ENCODE measurements around the gene HRH3. TPM values are rescaled to one million over a fixed set of nuclear protein-coding genes. Genes with fewer than 3 reads are reported as not detected.

Gene HRH3
- polyA plus RNA-seq, 1 donor from 2014 or later, result 2.8 TPM

DNA sequence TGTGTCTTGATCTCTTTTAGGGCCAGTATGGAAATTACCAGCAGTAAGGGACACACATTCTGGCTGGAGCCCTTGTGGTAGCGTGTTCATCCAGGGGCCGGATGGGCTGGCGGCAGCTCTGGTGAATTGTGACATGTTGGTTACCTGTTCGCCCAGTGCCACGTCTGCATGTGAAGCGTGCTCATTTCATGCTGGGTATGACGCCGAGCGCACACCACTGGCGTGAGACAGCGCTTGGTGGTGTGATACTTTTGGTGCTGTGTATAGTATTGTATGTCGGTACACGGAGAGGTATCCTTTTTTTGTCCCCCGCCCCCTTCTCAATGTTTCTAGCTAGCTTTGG is 40.9 kb downstream of the HRH3 start:
- Histone ChIP-seq H3K27ac (ENCODE audit: low read length) (no peak overlapping the region), H3K27me3 (ENCODE audit: insufficient read depth, low read depth, low read length) (no peaks in the 10 kb centered on the region), H2AFZ (ENCODE audit: low read depth, low read length) (no peak overlapping the region), H3K79me2 (replicated peaks; ENCODE audit: insufficient read depth, low read length) (peaks cover 9% of the 10 kb centered on the region), H3K36me3 (ENCODE audit: insufficient read depth, low read length) (no peaks in the 10 kb centered on the region), H3K4me2 (ENCODE audit: low read length) (no peak overlapping the region), H3K9me3 (ENCODE audit: low read length) (no peaks in the 10 kb centered on the region), H3K4me3 (ENCODE audit: low read length) (no peak overlapping the region), H4K20me1 (ENCODE audit: insufficient read depth) (no peaks in the 10 kb centered on the region), H3K9ac (ENCODE audit: low read length) (no peak overlapping the region), H3F3A (ENCODE audit: insufficient read depth, low read length, poor library complexity, severe bottlenecking) (peaks cover 5% of the 10 kb centered on the region), H3K9me2 (ENCODE audit: insufficient read depth, low read length) (no peaks in the 10 kb centered on the region)
- TF ChIP-seq, protein P1, sequence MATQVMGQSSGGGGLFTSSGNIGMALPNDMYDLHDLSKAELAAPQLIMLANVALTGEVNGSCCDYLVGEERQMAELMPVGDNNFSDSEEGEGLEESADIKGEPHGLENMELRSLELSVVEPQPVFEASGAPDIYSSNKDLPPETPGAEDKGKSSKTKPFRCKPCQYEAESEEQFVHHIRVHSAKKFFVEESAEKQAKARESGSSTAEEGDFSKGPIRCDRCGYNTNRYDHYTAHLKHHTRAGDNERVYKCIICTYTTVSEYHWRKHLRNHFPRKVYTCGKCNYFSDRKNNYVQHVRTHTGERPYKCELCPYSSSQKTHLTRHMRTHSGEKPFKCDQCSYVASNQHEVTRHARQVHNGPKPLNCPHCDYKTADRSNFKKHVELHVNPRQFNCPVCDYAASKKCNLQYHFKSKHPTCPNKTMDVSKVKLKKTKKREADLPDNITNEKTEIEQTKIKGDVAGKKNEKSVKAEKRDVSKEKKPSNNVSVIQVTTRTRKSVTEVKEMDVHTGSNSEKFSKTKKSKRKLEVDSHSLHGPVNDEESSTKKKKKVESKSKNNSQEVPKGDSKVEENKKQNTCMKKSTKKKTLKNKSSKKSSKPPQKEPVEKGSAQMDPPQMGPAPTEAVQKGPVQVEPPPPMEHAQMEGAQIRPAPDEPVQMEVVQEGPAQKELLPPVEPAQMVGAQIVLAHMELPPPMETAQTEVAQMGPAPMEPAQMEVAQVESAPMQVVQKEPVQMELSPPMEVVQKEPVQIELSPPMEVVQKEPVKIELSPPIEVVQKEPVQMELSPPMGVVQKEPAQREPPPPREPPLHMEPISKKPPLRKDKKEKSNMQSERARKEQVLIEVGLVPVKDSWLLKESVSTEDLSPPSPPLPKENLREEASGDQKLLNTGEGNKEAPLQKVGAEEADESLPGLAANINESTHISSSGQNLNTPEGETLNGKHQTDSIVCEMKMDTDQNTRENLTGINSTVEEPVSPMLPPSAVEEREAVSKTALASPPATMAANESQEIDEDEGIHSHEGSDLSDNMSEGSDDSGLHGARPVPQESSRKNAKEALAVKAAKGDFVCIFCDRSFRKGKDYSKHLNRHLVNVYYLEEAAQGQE (IDR thresholded peaks at IDR 0.05; ENCODE audit: borderline replicate concordance), result no peak
- TF ChIP-seq MXI1 (conservative IDR thresholded peaks at IDR 0.05; ENCODE audit: poor library complexity, severe bottlenecking), result no peak
- TF ChIP-seq POLR2AphosphoS5 (IDR thresholded peaks at IDR 0.05), result no peak
- no peak for TF ChIP-seq EP300 (conservative IDR thresholded peaks at IDR 0.05; ENCODE audit: poor library complexity, severe bottlenecking)
- TF ChIP-seq EZH2 (IDR thresholded peaks at IDR 0.05; ENCODE audit: borderline replicate concordance, insufficient read depth, low read length, poor library complexity, severe bottlenecking), result no peak
- no peak for TF ChIP-seq TAF1 (IDR thresholded peaks at IDR 0.05; ENCODE audit: low read depth)
- TF ChIP-seq SMC3 (conservative IDR thresholded peaks at IDR 0.05; ENCODE audit: poor library complexity), result no peak
- no peak for TF ChIP-seq RAD21 (conservative IDR thresholded peaks at IDR 0.05)
- TF ChIP-seq, protein P2, sequence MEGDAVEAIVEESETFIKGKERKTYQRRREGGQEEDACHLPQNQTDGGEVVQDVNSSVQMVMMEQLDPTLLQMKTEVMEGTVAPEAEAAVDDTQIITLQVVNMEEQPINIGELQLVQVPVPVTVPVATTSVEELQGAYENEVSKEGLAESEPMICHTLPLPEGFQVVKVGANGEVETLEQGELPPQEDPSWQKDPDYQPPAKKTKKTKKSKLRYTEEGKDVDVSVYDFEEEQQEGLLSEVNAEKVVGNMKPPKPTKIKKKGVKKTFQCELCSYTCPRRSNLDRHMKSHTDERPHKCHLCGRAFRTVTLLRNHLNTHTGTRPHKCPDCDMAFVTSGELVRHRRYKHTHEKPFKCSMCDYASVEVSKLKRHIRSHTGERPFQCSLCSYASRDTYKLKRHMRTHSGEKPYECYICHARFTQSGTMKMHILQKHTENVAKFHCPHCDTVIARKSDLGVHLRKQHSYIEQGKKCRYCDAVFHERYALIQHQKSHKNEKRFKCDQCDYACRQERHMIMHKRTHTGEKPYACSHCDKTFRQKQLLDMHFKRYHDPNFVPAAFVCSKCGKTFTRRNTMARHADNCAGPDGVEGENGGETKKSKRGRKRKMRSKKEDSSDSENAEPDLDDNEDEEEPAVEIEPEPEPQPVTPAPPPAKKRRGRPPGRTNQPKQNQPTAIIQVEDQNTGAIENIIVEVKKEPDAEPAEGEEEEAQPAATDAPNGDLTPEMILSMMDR (IDR thresholded peaks at IDR 0.05; ENCODE audit: poor library complexity, severe bottlenecking), result no peak

DNA sequence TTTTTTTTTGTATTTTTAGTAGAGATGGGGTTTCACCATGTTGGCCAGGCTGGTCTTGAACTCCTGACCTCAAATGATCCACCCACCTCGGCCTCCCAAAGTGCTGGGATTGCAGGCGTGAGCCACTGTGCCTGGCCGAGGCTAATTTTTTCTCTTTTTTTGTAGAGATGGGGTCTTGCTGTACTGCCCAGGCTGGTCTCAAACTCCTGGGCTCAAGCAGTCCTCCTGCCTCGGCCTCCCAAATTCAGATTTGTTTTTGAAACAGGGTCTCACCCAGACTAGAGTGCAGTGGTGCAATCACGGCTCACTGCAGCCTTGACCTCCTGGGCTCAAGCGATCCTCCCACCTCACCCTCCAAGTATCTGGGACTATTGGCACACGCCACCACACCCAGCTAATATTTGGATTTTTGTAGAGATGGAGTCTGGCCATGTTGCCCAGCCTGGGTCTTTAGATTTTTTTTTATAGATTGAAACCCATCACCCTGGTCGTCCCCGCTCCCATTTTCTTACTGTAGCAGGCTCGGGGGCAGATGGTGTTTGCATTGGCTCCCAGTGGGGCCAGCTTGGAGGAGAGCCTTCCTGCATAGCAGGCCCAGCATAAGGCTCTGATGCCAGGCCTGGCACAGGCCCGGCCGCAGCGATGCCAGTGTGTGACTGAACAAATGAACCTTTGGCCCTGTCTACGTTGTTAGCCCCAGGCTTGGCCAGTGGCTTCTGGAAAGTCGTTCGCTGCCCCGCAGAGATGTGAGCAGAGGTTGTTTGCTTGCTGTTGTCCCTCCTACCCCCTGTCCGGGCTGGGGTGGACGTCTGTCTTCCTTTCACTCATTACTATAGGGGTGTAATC is 41.5 kb downstream of the HRH3 start:
- H3K4me3 ChIP-seq (ENCODE audit: low read length), result no peak overlapping the region
- no peaks in the 10 kb centered on the region for H3K9me2 ChIP-seq (ENCODE audit: insufficient read depth, low read length)
- no peak overlapping the region for H3K27ac ChIP-seq (ENCODE audit: low read length)
- H3K9me3 ChIP-seq (ENCODE audit: low read length), result no peaks in the 10 kb centered on the region
- TF ChIP-seq EP300 (conservative IDR thresholded peaks at IDR 0.05; ENCODE audit: poor library complexity, severe bottlenecking) (no peak), SMC3 (conservative IDR thresholded peaks at IDR 0.05; ENCODE audit: poor library complexity) (no peak), RAD21 (conservative IDR thresholded peaks at IDR 0.05) (no peak), POLR2AphosphoS5 (IDR thresholded peaks at IDR 0.05) (no peak), TAF1 (IDR thresholded peaks at IDR 0.05; ENCODE audit: low read depth) (no peak)
- TF ChIP-seq, protein P1 (IDR thresholded peaks at IDR 0.05; ENCODE audit: borderline replicate concordance), result no peak
- no peak overlapping the region for H2AFZ ChIP-seq (ENCODE audit: low read depth, low read length)
- H3K36me3 ChIP-seq (ENCODE audit: insufficient read depth, low read length), result no peaks in the 10 kb centered on the region
- H3F3A ChIP-seq (ENCODE audit: insufficient read depth, low read length, poor library complexity, severe bottlenecking), result peaks cover 5% of the 10 kb centered on the region
- H3K4me2 ChIP-seq (ENCODE audit: low read length), result no peak overlapping the region
- H4K20me1 ChIP-seq (ENCODE audit: insufficient read depth), result no peaks in the 10 kb centered on the region
- peaks cover 6% of the 10 kb centered on the region for H3K79me2 ChIP-seq (replicated peaks; ENCODE audit: insufficient read depth, low read length)
- H3K27me3 ChIP-seq (ENCODE audit: insufficient read depth, low read depth, low read length), result no peaks in the 10 kb centered on the region
- no peak overlapping the region for H3K9ac ChIP-seq (ENCODE audit: low read length)
